ENCODE measurements around the gene SND1. TPM values are rescaled to one million over a fixed set of nuclear protein-coding genes. Genes with fewer than 3 reads are reported as not detected.

SND1 gene
- total RNA-seq, 2 donors from 2014 or later: 146 to 155 TPM

DNA sequence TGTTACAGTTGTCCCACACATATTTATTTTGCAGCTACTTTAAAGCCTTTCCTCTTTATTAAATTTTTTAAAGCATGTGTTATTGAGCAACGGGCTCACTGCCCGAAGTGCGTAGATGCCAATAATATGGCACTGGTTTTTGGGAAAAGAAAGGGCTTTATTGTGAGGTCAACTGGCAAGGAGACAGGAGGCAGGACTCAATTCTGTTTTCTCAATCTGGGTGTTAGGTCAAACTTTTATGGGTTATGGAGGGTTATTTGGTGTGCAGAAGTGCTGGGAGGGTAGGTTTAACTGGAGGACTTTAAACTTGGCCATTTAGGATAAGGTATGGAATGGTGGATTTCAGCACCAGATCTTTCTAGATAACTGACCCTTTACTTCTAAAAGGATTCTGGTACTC is 195.6 kb downstream of the SND1 start:
- H3K27me3 ChIP-seq: no peaks in the 10 kb centered on the region
- intact Hi-C loops (cut with DNase I): no loop called here
- ATAC-seq (no peak), DNase-seq (no peak)
- H3K9me3 ChIP-seq: no peaks in the 10 kb centered on the region
- H3K4me3 ChIP-seq: no peak overlapping the region
- no peaks in the 10 kb centered on the region for H3K36me3 ChIP-seq (replicated peaks in 1 of 2; ENCODE audit: insufficient read depth in 1 of 2, low read depth in 2 of 2)
- no peak overlapping the region for H3K27ac ChIP-seq
- 72 to 94% methylated on average over 3 of the region's 3 CpGs for WGBS, 2 donors
- peaks cover 41% of the 10 kb centered on the region for H3K4me1 ChIP-seq
- TF ChIP-seq, protein P1, sequence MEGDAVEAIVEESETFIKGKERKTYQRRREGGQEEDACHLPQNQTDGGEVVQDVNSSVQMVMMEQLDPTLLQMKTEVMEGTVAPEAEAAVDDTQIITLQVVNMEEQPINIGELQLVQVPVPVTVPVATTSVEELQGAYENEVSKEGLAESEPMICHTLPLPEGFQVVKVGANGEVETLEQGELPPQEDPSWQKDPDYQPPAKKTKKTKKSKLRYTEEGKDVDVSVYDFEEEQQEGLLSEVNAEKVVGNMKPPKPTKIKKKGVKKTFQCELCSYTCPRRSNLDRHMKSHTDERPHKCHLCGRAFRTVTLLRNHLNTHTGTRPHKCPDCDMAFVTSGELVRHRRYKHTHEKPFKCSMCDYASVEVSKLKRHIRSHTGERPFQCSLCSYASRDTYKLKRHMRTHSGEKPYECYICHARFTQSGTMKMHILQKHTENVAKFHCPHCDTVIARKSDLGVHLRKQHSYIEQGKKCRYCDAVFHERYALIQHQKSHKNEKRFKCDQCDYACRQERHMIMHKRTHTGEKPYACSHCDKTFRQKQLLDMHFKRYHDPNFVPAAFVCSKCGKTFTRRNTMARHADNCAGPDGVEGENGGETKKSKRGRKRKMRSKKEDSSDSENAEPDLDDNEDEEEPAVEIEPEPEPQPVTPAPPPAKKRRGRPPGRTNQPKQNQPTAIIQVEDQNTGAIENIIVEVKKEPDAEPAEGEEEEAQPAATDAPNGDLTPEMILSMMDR (IDR thresholded peaks at IDR 0.05): no peak

DNA sequence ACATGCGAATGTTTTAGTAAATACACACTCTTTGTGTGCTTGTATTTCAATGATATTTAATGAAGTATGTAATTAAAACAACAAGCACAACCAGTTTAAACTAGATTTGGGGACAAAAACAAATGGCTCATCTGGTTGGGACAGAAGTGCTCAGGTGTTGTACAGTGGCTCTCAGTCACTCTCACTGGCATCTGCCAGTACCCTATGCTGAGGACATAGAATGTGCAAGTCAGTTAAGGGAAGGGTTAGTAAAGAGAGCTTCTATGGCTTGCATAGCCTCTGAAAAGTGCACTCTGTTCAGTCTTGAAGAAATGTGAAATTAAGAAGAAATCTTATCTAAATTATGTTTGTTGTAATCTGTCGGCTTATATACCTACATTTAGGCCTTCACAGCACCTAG is 196.2 kb downstream of the SND1 start:
- Histone ChIP-seq H3K27ac (no peak overlapping the region), H3K4me1 (peaks cover 38% of the 10 kb centered on the region), H3K4me3 (no peak overlapping the region), H3K9me3 (no peaks in the 10 kb centered on the region), H3K27me3 (no peaks in the 10 kb centered on the region), H3K36me3 (replicated peaks in 1 of 2; ENCODE audit: insufficient read depth in 1 of 2, low read depth in 2 of 2) (no peaks in the 10 kb centered on the region)
- 83 to 90% methylated on average over 2 of the region's 2 CpGs for WGBS, 2 donors
- intact Hi-C loops (cut with DNase I): no loop called here
- TF ChIP-seq, protein P1 (IDR thresholded peaks at IDR 0.05): no peak
- TF ChIP-seq POLR2A (IDR thresholded peaks at IDR 0.05): no peak
- ATAC-seq (no peak), DNase-seq (no peak)

DNA sequence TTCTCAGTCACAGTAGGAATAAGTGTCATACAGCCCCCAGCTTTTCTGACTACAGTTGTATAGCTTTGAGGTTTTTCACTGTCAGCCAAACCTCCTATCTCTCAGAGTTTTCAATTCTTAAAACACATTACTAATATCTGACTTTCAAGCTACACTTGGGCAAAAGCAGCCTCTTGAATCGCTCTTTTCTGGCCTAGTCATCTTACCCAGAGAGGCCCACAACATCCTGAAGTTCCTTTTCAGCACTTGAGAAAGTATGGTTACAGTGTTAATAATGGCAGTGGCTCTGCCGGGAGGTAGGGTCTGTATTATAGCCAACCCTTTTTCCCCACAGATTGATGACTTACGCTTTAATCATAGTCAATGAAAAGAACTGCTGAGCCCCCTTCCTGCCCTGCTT is 198.2 kb downstream of the SND1 start:
- Histone ChIP-seq H3K27ac (no peak overlapping the region), H3K9me3 (no peaks in the 10 kb centered on the region), H3K4me3 (no peak overlapping the region), H3K4me1 (peaks cover 18% of the 10 kb centered on the region), H3K36me3 (replicated peaks in 1 of 2; ENCODE audit: insufficient read depth in 1 of 2, low read depth in 2 of 2) (no peaks in the 10 kb centered on the region), H3K27me3 (no peaks in the 10 kb centered on the region)
- no peak for ATAC-seq
- TF ChIP-seq, protein P1 (IDR thresholded peaks at IDR 0.05): no peak
- WGBS, 2 donors: 85 to 94% methylated on average over 3 of the region's 3 CpGs
- no peak for DNase-seq
- intact Hi-C loops (cut with DNase I): no loop called here

DNA sequence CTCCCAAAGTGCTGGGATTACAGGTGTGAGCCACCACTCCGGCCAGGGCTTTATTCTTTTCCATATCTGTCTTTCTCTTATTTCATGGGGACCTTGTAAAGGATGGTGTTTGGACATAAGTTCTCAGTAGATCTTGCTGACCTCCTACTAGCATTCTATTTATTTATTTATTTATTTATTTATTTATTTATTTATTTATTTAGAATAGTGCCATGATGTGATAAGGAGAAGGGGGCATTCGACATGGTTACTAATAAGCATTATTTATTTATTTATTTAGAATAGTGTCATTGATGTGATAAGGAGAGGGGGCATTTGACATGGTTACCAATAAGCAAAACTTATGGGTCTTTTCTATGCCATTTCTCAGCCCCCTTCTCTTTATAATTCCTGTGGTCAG is 202.4 kb downstream of the SND1 start:
- TF ChIP-seq, protein P1 (IDR thresholded peaks at IDR 0.05): no peak
- TF ChIP-seq POLR2A (IDR thresholded peaks at IDR 0.05): no peak
- Histone ChIP-seq H3K27me3 (no peaks in the 10 kb centered on the region), H3K9me3 (no peaks in the 10 kb centered on the region), H3K27ac (no peak overlapping the region), H3K36me3 (replicated peaks in 1 of 2; ENCODE audit: insufficient read depth in 1 of 2, low read depth in 2 of 2) (no peaks in the 10 kb centered on the region), H3K4me1 (peaks cover 16% of the 10 kb centered on the region), H3K4me3 (no peak overlapping the region)
- ATAC-seq (no peak), DNase-seq (no peak)
- intact Hi-C loops (cut with DNase I): no loop called here
- WGBS, 2 donors: 86 to 93% methylated on average over 2 of the region's 2 CpGs

DNA sequence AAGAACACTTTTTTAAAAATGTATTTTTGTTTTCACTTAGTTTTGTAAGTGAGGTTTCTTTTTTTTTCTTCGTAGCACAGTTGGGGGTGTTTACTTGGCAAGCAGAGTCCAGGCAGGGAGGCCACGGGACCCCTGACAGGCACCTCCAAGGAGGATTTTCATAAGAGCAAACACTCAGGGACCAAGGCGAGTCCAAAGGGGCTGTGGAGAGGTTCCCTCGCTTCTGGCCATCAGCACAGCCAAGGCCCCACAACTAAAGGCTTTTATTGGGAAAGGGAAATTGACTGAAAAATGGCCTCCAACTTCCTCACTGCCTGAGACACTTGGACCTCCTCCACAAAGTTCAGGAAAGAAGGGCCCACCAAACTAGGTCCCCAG is 205.5 kb downstream of the SND1 start:
- Histone ChIP-seq H3K36me3 (replicated peaks in 1 of 2; ENCODE audit: insufficient read depth in 1 of 2, low read depth in 2 of 2) (no peaks in the 10 kb centered on the region), H3K4me3 (no peak overlapping the region), H3K27me3 (no peaks in the 10 kb centered on the region), H3K27ac (no peak overlapping the region), H3K9me3 (no peaks in the 10 kb centered on the region), H3K4me1 (peaks cover 21% of the 10 kb centered on the region)
- DNase-seq (no peak), ATAC-seq (no peak)
- WGBS, 2 donors: 86 to 90% methylated on average over 4 of the region's 4 CpGs
- intact Hi-C loops (cut with DNase I): no loop called here
- TF ChIP-seq, protein P1 (IDR thresholded peaks at IDR 0.05): no peak
- no peak for TF ChIP-seq POLR2A (IDR thresholded peaks at IDR 0.05)

Measured in body of pancreas (tissue), 4 donors.